ENCODE results near the gene FBXO36.

DNA sequence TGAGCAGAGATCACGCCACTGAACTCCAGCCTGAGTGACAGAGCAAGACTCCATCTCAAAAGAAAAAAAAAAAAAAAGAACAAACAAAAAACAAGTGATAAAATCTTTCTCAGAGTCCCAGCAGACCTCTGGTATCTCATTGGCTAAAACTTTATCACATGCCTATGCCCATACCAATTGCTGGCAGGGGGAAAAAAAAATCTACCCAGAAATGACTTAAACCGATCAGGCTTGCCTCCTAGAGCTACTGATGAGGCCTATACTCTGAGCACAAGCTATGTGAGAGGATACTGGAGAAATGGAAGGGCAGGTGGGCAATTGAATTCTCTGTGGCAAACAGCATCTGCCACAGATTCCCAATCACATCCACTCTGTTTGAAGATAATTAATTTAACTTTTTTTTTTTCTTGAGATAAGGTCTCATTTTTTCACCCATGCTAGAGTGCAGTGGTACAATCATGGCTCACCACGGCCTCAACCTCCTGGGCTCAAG lies 49.0 kb downstream of the FBXO36 start:
- TF ChIP-seq, protein P1, sequence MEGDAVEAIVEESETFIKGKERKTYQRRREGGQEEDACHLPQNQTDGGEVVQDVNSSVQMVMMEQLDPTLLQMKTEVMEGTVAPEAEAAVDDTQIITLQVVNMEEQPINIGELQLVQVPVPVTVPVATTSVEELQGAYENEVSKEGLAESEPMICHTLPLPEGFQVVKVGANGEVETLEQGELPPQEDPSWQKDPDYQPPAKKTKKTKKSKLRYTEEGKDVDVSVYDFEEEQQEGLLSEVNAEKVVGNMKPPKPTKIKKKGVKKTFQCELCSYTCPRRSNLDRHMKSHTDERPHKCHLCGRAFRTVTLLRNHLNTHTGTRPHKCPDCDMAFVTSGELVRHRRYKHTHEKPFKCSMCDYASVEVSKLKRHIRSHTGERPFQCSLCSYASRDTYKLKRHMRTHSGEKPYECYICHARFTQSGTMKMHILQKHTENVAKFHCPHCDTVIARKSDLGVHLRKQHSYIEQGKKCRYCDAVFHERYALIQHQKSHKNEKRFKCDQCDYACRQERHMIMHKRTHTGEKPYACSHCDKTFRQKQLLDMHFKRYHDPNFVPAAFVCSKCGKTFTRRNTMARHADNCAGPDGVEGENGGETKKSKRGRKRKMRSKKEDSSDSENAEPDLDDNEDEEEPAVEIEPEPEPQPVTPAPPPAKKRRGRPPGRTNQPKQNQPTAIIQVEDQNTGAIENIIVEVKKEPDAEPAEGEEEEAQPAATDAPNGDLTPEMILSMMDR (IDR thresholded peaks at IDR 0.05): no peak
- TF ChIP-seq POLR2A (IDR thresholded peaks at IDR 0.05) (no peak), POLR2AphosphoS5 (IDR thresholded peaks at IDR 0.05) (no peak), EP300 (IDR thresholded peaks at IDR 0.05) (no peak)

All from upper lobe of left lung (tissue), 4 donors.